CD4-positive, CD25-positive, alpha-beta regulatory T cell (primary cell): ENCODE measurements around the gene CFAP221. TPM values are rescaled to one million over a fixed set of nuclear protein-coding genes. Genes with fewer than 3 reads are reported as not detected.
A peak's percentile ranks its signal among the peaks of the same experiment; 100 is the strongest.

Source experiments
- ATAC-seq, 2 donors: fragments of 150-1000 bp; cut with Tn5 transposase; one replicate each; pipeline ENCODE4 v1.10.0; 2021; ENCODE audit warnings: low read depth in 2 of 2, moderate number of reproducible peaks in 2 of 2, moderate library complexity in 1 of 2
- DNase-seq, 3 donors: peaks; one replicate each; pipeline versions ENCODE4 v3.0.0 to v3.0.0-alpha.2; 2012 to 2022; ENCODE audit warnings: mixed read lengths in 1 of 3
- H3K27ac ChIP-seq: one replicate; pipeline ENCODE4 v1.7.0; 2013; ENCODE audit warnings: mild to moderate bottlenecking, low read length; ENCODE audit not compliant: insufficient read depth, poor library complexity, severe bottlenecking
- H3K27me3 ChIP-seq: one replicate; pipeline ENCODE4 v1.7.0; 2013; ENCODE audit warnings: low read length; ENCODE audit not compliant: control insufficient read depth, insufficient read depth
- H3K36me3 ChIP-seq: one replicate; pipeline ENCODE4 v1.7.0; 2013; ENCODE audit warnings: mild to moderate bottlenecking, low read length, moderate library complexity; ENCODE audit not compliant: control insufficient read depth, insufficient read depth
- H3K4me1 ChIP-seq: 2 replicates; pipeline ENCODE4 v1.7.0; 2013; ENCODE audit warnings: mild to moderate bottlenecking, low read length; ENCODE audit not compliant: insufficient read depth, control insufficient read depth, poor library complexity, severe bottlenecking
- H3K4me3 ChIP-seq: one replicate; pipeline ENCODE4 v1.7.0; 2013; ENCODE audit warnings: low read depth, mild to moderate bottlenecking, low read length, moderate library complexity
- H3K9me3 ChIP-seq, 2 experiments: 1 replicate in 1 of 2; 2 replicates in 1 of 2; pipeline ENCODE4 v1.7.0; 2013; ENCODE audit warnings: low read length in 2 of 2, mild to moderate bottlenecking in 1 of 2, moderate library complexity in 1 of 2; ENCODE audit not compliant: control insufficient read depth in 2 of 2
- H3K27ac Mint-ChIP-seq, 3 donors: one replicate each; pipeline ENCODE4 v1.8.0; 2020 to 2022; ENCODE audit warnings: mild to moderate bottlenecking in 3 of 3, mixed read lengths in 3 of 3, moderate library complexity in 2 of 3
- H3K27me3 Mint-ChIP-seq: one replicate; pipeline ENCODE4 v1.8.0; 2022; ENCODE audit warnings: mild to moderate bottlenecking, mixed read lengths
- H3K36me3 Mint-ChIP-seq: one replicate; pipeline ENCODE4 v1.8.0; 2020; ENCODE audit warnings: mixed read lengths
- H3K4me1 Mint-ChIP-seq, 4 donors: one replicate each; pipeline ENCODE4 v1.8.0; 2020 to 2022; ENCODE audit warnings: mixed read lengths in 4 of 4, mild to moderate bottlenecking in 1 of 4
- H3K4me3 Mint-ChIP-seq, 4 donors: one replicate each; pipeline ENCODE4 v1.8.0; 2020 to 2022; ENCODE audit warnings: mild to moderate bottlenecking in 4 of 4, mixed read lengths in 4 of 4, moderate library complexity in 3 of 4
- H3K9me3 Mint-ChIP-seq, 7 donors: one replicate each; pipeline ENCODE4 v1.8.0; 2020 to 2022; ENCODE audit warnings: mixed read lengths in 7 of 7, mild to moderate bottlenecking in 3 of 7, moderate library complexity in 2 of 7
- polyA plus RNA-seq, 4 donors: library from polyadenylated mRNA; unstranded; fragments of 300-500 nt; fragmentation: Illumina TruSeq; gene quantifications; one replicate each; pipeline ENCODE4 v1.2.3, GENCODE V29; 2021
- total RNA-seq: library from RNA; stranded (reverse); gene quantifications from one replicate; pipeline ENCODE4 v1.2.3, GENCODE V29; 2022

Gene CFAP221
- total and polyA plus RNA-seq, 5 donors from 2014 or later = not detected

GRCh38 chr2:119679846-119680245 lies 135.6 kb downstream of the CFAP221 start:
- Mint-ChIP-seq H3K36me3 (peaks cover 9% of the 10 kb centered on the region), H3K4me3 (peak overlapping the region; percentile 88 to 96 (median 93)), H3K27ac (peak overlapping the region; percentile 76 to 99 (median 77)), H3K4me1 (peaks cover 5 to 46% (median 26%) of the 10 kb centered on the region in 4 donors), H3K27me3 (peaks cover 8% of the 10 kb centered on the region), H3K9me3 (peaks cover 0 to 4% (median 0%) of the 10 kb centered on the region in 7 donors)
- H3K4me1 ChIP-seq = peaks cover 15% of the 10 kb centered on the region
- H3K27ac ChIP-seq = no peak overlapping the region
- H3K36me3 ChIP-seq = no peaks in the 10 kb centered on the region
- H3K9me3 ChIP-seq = no peaks in the 10 kb centered on the region
- DNase-seq (no peak), ATAC-seq (no peak)
- H3K27me3 ChIP-seq = no peaks in the 10 kb centered on the region
- peak overlapping the region; percentile 80 for H3K4me3 ChIP-seq

- Mint-ChIP-seq H3K4me3 (peak overlapping the region; percentile 73 to 96 (median 90)), H3K27me3 (peaks cover 8% of the 10 kb centered on the region), H3K36me3 (peaks cover 9% of the 10 kb centered on the region), H3K4me1 (peaks cover 5 to 46% (median 26%) of the 10 kb centered on the region in 4 donors), H3K27ac (peak overlapping the region in 1 of 3 donors; percentile 76), H3K9me3 (peaks cover 0 to 4% (median 0%) of the 10 kb centered on the region in 7 donors)
- Histone ChIP-seq H3K27me3 (no peaks in the 10 kb centered on the region), H3K9me3 (no peaks in the 10 kb centered on the region), H3K4me1 (peaks cover 15% of the 10 kb centered on the region), H3K27ac (no peak overlapping the region), H3K4me3 (no peak overlapping the region), H3K36me3 (no peaks in the 10 kb centered on the region)
- ATAC-seq (no peak), DNase-seq (no peak)
These were observed 136.4 kb downstream of the CFAP221 start for GRCh38 chr2:119680457-119681202.

GRCh38 chr2:119681203-119681867 lies 137.1 kb downstream of the CFAP221 start:
- Mint-ChIP-seq H3K4me3 (peak overlapping the region in 3 of 4 donors; percentile 16 to 96 (median 79)), H3K27me3 (peaks cover 8% of the 10 kb centered on the region), H3K9me3 (peaks cover 0 to 4% (median 0%) of the 10 kb centered on the region in 7 donors), H3K27ac (peak overlapping the region in 1 of 3 donors; percentile 27), H3K36me3 (peaks cover 9% of the 10 kb centered on the region), H3K4me1 (peaks cover 5 to 46% (median 26%) of the 10 kb centered on the region in 4 donors)
- Histone ChIP-seq H3K4me3 (no peak overlapping the region), H3K36me3 (no peaks in the 10 kb centered on the region), H3K4me1 (peaks cover 15% of the 10 kb centered on the region), H3K9me3 (no peaks in the 10 kb centered on the region), H3K27me3 (no peaks in the 10 kb centered on the region), H3K27ac (no peak overlapping the region)
- DNase-seq = no peak
- ATAC-seq = no peak

GRCh38 chr2:119681868-119682220 lies 137.6 kb downstream of the CFAP221 start:
- Histone ChIP-seq H3K27me3 (no peaks in the 10 kb centered on the region), H3K36me3 (no peaks in the 10 kb centered on the region), H3K9me3 (no peaks in the 10 kb centered on the region), H3K4me1 (peaks cover 15% of the 10 kb centered on the region), H3K4me3 (no peak overlapping the region), H3K27ac (no peak overlapping the region)
- peaks cover 5 to 46% (median 26%) of the 10 kb centered on the region in 4 donors for H3K4me1 Mint-ChIP-seq
- H3K4me3 Mint-ChIP-seq = peak overlapping the region in 2 of 4 donors; percentile 79 to 96
- peaks cover 10% of the 10 kb centered on the region for H3K36me3 Mint-ChIP-seq
- no peak for DNase-seq
- H3K27ac Mint-ChIP-seq = peak overlapping the region in 1 of 3 donors; percentile 27
- H3K9me3 Mint-ChIP-seq = peaks cover 0 to 4% (median 0%) of the 10 kb centered on the region in 7 donors
- no peak for ATAC-seq
- H3K27me3 Mint-ChIP-seq = peaks cover 8% of the 10 kb centered on the region

GRCh38 chr2:119682578-119682977 lies 138.3 kb downstream of the CFAP221 start:
- peaks cover 8% of the 10 kb centered on the region for H3K27me3 Mint-ChIP-seq
- peak overlapping the region in 1 of 4 donors; percentile 38 for H3K4me3 Mint-ChIP-seq

GRCh38 chr2:119683074-119683712 lies 138.9 kb downstream of the CFAP221 start:
- H3K36me3 ChIP-seq = peaks cover 8% of the 10 kb centered on the region
- H3K9me3 ChIP-seq = no peaks in the 10 kb centered on the region
- peaks cover 0 to 2% (median 0%) of the 10 kb centered on the region in 7 donors for H3K9me3 Mint-ChIP-seq
- DNase-seq (no peak), ATAC-seq (no peak)
- peak overlapping the region in 1 of 3 donors; percentile 65 for H3K27ac Mint-ChIP-seq
- no peak overlapping the region for H3K4me3 ChIP-seq
- peaks cover 17% of the 10 kb centered on the region for H3K36me3 Mint-ChIP-seq
- H3K4me1 ChIP-seq = peaks cover 13% of the 10 kb centered on the region
- no peak overlapping the region for H3K27ac ChIP-seq
- peak overlapping the region in 1 of 4 donors; percentile 38 for H3K4me3 Mint-ChIP-seq
- H3K27me3 Mint-ChIP-seq = peaks cover 6% of the 10 kb centered on the region
- no peaks in the 10 kb centered on the region for H3K27me3 ChIP-seq
- H3K4me1 Mint-ChIP-seq = peaks cover 5 to 41% (median 20%) of the 10 kb centered on the region in 4 donors

More at GRCh38 chr2:119682578-119682977, 138.3 kb downstream of the CFAP221 start:
- H3K4me1 Mint-ChIP-seq = peaks cover 5 to 46% (median 26%) of the 10 kb centered on the region in 4 donors
- H3K4me3 ChIP-seq = no peak overlapping the region
- no peak overlapping the region for H3K27ac ChIP-seq
- no peaks in the 10 kb centered on the region for H3K9me3 ChIP-seq
- DNase-seq = no peak
- ATAC-seq = no peak
- H3K36me3 ChIP-seq = peaks cover 2% of the 10 kb centered on the region
- peaks cover 0 to 4% (median 0%) of the 10 kb centered on the region in 7 donors for H3K9me3 Mint-ChIP-seq
- H3K36me3 Mint-ChIP-seq = peaks cover 17% of the 10 kb centered on the region
- H3K4me1 ChIP-seq = peaks cover 15% of the 10 kb centered on the region
- H3K27ac Mint-ChIP-seq = peak overlapping the region in 1 of 3 donors; percentile 62
- no peaks in the 10 kb centered on the region for H3K27me3 ChIP-seq

GRCh38 chr2:119683713-119684443 lies 139.6 kb downstream of the CFAP221 start:
- Histone ChIP-seq H3K4me1 (peaks cover 11% of the 10 kb centered on the region), H3K27me3 (no peaks in the 10 kb centered on the region), H3K36me3 (peaks cover 13% of the 10 kb centered on the region), H3K27ac (no peak overlapping the region), H3K4me3 (no peak overlapping the region), H3K9me3 (no peaks in the 10 kb centered on the region)
- DNase-seq (no peak), ATAC-seq (no peak)
- no peak overlapping the region for H3K4me3 Mint-ChIP-seq
- no peaks in the 10 kb centered on the region for H3K9me3 Mint-ChIP-seq
- peak overlapping the region; percentile 7 to 86 (median 65) for H3K27ac Mint-ChIP-seq
- H3K4me1 Mint-ChIP-seq = peaks cover 5 to 36% (median 17%) of the 10 kb centered on the region in 4 donors
- H3K27me3 Mint-ChIP-seq = no peaks in the 10 kb centered on the region
- peaks cover 18% of the 10 kb centered on the region for H3K36me3 Mint-ChIP-seq
